Hematopoietic multipotent progenitor cell treated with erythropoietin and hydrocortisone succinate and interleukin-3 and kit ligand, for 6 days (in vitro differentiated cells): ENCODE results near the gene INSIG1.

Experiments used
- DNase-seq: peaks from one replicate; pipeline ENCODE4 v3.0.0-alpha.2; 2015

The INSIG1 gene

DNA sequence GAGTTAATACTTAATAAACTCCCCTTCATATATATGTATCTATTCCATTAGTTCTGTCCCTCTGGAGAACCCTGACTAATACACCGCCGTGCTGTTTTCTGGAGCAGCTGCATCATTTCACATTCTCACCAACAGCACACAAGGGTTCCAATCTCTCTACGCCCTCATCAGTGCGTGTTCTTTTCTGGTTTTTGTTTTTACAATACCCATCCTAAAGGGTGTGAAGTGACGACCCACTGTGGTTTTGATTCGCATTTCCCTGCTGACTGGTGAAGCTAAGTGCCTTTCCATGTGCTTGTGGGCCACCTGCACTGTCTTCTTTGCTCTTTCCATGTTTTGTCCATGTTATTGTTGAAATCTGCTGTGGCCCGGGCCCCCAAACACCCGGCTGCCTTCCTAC, 11.0 kb upstream of the INSIG1 start:
- DNase-seq, result no peak

DNA sequence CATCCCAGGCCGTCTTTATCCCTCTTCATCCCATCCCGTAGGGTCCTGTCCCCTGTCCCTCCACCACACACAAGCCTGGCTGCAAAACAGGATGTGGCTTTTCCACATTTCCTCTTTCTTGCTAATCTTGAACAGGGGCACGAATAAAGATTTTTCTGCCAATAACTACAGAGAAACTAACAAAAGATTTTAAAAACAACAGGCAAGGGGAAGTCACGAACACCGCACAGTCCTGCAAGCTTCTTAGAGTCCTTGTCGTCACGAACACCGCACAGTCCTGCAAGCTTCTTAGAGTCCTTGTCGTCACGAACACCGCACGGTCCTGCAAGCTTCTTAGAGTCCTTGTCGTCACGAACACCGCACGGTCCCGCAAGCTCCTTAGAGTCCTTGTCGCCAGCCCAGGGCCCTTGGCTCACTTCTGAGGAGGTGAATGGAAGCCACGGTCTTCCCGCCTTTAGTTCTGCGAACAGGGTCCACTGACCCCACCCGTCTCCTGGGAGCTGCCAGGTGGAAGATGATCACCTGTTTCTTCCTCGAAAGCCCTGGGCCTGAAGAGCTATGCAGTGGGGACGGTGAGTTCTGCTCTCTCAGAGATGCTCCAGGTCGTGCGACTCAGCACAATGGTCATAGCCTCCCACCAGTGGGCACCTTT, 10.3 kb upstream of the INSIG1 start:
- no peak for DNase-seq

- no peak for DNase-seq
These were observed 9.6 kb upstream of the INSIG1 start for GRCh38 chr7:155288055-155288454.

GRCh38 chr7:155289107-155289506, 8.6 kb upstream of the INSIG1 start:
- DNase-seq, result no peak

GRCh38 chr7:155289949-155290501, 7.7 kb upstream of the INSIG1 start:
- no peak for DNase-seq

- peak; percentile 45 for DNase-seq
These were observed 6.6 kb upstream of the INSIG1 start for GRCh38 chr7:155291045-155291530.

- DNase-seq, result no peak
These were observed 5.9 kb upstream of the INSIG1 start for GRCh38 chr7:155291729-155292128.

- DNase-seq, result no peak
These were observed 4.9 kb upstream of the INSIG1 start for GRCh38 chr7:155292680-155293226.

DNA sequence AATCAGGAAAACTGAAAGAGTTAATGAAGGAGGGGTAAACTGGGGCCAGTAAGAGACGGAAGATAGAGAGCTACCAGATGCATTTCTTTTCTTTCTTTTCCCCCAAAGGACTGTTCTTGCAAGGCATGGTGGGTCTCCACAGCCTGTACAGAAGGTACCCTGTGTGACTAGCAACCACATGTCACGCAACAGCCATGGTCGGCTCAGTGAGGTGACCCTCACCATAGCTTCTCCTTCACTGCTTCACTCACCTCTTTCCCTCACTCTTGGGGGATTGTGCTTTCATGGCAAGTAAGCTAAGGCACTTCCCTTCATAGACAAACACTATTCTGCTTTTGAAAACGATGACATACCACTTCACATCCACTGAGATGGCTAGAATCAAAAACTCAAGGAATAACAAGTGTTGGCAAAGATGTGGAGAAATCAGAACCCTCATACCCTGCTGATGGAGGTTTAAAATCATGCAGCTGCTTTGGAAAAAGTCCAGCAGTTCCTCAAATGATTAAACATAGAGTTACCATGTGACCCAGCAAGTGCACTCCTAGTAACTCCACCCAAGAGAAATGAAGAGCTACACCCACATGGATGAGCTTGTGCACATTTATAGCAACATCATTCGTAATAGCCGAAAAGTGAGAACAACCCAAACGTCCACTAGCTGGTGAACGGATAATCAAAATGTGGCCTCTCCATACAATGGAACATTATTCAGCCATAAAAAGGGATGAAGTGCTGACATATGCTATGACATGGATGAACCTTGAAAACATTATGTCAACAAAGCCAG, 3.8 kb upstream of the INSIG1 start:
- peak; percentile 57 for DNase-seq

GRCh38 chr7:155294511-155294778, 3.2 kb upstream of the INSIG1 start:
- no peak for DNase-seq

- no peak for DNase-seq
These were observed 2.2 kb upstream of the INSIG1 start for GRCh38 chr7:155295511-155295910.

- DNase-seq, result no peak
These were observed 1.5 kb upstream of the INSIG1 start for GRCh38 chr7:155296006-155296787.

GRCh38 chr7:155296788-155297516, 726 bp upstream of the INSIG1 start:
- DNase-seq, result peak; percentile 85

DNA sequence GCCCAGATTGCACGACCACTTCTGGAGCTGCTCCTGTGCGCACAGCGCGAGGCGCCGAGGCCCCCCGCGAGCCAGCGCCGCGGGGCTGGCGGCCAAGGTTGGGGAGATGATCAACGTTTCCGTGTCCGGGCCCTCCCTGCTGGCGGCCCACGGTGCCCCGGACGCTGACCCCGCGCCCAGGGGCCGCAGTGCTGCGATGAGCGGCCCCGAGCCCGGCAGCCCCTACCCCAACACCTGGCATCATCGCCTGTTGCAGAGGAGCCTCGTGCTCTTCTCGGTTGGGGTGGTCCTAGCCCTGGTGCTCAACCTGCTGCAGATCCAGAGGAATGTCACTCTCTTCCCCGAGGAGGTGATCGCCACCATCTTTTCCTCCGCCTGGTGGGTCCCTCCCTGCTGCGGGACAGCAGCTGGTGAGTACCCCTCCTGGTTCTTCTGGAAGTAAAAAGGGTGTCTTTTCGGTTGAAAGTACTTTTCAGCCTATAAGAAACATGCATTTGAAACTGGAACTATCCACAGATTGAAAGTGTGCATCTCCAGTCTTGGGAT, 683 bp downstream of the INSIG1 start:
- no peak for DNase-seq

- DNase-seq, result peak; percentile 98
These were observed 1.3 kb downstream of the INSIG1 start for GRCh38 chr7:155298834-155299534.

- DNase-seq, result peak; percentile 22
These were observed 2.0 kb downstream of the INSIG1 start for GRCh38 chr7:155299535-155300202.

DNA sequence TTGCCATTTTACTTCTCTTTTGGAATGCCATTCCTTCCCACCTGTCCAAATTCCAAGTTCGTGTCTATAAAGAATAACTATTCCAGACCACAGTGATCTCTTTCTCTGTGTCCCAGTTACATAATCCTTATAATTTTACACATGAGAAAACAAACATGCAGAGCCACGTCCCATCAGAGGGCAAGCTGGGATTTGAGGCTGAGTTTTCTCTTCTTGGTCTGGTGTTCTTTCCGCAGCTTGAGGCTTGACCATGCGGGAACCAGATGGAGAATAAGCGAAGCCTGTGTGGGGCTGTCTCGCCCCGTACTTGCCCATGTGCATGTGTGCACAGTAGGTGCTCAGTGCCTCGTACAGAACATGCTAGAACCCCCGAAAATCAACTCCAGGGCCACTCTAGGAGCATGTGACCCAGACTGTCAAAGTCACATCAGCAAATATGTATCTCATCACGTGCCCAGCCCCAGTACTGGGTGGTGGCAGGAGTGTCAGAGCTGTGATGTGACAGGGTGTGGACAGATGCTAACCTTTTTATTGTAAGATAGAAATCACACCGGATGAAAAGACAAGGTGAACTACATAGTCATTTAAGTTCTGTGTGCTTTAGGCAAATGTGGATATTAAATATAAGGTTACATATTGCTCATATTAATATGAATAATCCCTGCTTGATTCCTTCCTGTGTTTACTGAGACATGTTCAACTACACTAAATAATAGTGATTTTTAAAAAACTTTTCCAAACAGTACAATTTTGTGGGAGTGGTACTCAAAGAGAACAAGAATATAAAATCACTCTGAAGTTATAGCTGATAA, 3.2 kb downstream of the INSIG1 start:
- peak; percentile 56 for DNase-seq

- no peak for DNase-seq
These were observed 5.4 kb downstream of the INSIG1 start for GRCh38 chr7:155303039-155303593.

DNA sequence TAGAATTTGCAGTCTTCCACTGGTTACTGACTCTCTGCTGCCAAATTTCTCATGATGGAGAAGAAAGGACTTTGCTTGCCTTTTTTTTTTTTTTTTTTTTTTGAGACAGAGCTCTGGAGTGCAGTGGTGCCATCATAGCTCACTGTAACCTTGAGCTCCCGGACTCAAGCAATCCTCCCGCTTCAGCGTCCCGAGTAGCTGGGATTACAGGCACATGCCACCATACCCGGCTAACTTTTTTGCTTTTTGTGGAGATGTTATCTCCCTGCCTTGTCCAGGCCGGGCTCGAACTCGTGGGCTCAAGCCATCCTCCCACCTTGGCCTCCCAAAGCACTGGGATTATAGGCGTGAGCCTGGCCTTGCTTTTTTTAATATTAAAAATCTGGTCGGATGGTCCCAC, 6.2 kb downstream of the INSIG1 start:
- no peak for DNase-seq
